ENCODE measurements around the gene CD79B. TPM values are rescaled to one million over a fixed set of nuclear protein-coding genes. Genes with fewer than 3 reads are reported as not detected.

Gene CD79B
- total RNA-seq, result 1 to 10 TPM; 4.4 to 5.6 TPM
- 1 to 10 TPM; 1.8 to 8.7 TPM for polyA plus RNA-seq
- long read RNA-seq, donor 1, partial matches to known transcripts, result 0 of 2 reads
- long read RNA-seq, donor 1, other reads (novel, unspliced or antisense), result 0 of 2 reads
- long read RNA-seq, donor 2, result 0 reads
- long read RNA-seq, donor 3, result 0 reads
- long read RNA-seq, donor 4, partial matches to known transcripts, result 0 of 2 reads
- long read RNA-seq, donor 4, other reads (novel, unspliced or antisense), result 0 of 2 reads
- long read RNA-seq, donor 5, result 0 reads

- DNase-seq, result no peak
- H3K9me3 ChIP-seq (ENCODE audit: control insufficient read depth in 4 of 4, insufficient read depth in 3 of 4, low read length in 3 of 4), result no peaks in the 10 kb centered on the region
- no peak within 1 kb of the TSS for H3K4me3 ChIP-seq
- H3K4me1 ChIP-seq (ENCODE audit: control insufficient read depth in 5 of 5, insufficient read depth in 5 of 5, low read length in 5 of 5), result peaks cover 0 to 5% (median 0%) of the 10 kb centered on the region in 5 donors
- H3K27me3 ChIP-seq (ENCODE audit: control insufficient read depth in 3 of 3, insufficient read depth in 3 of 3, low read length in 2 of 3), result no peaks in the 10 kb centered on the region
- no peaks in the 10 kb centered on the region for H3K36me3 ChIP-seq (ENCODE audit: control insufficient read depth in 4 of 4, insufficient read depth in 4 of 4, low read length in 4 of 4)
- no peak for ATAC-seq (ENCODE audit: insufficient read depth, low FRiP score)
- H3K27ac ChIP-seq (ENCODE audit: low read depth in 1 of 2, low read length in 1 of 2), result peak within 1 kb of the TSS in 1 of 2 donors; percentile 42
- H3K9ac ChIP-seq (ENCODE audit: insufficient read depth in 1 of 2, low read length in 2 of 2), result no peak within 1 kb of the TSS
- 30 to 57% methylated on average over 19 of the region's 19 CpGs for WGBS, 2 donors
- TF ChIP-seq CTCF (IDR thresholded peaks at IDR 0.05; ENCODE audit: control extremely low read depth, extremely low read depth), result no peak
These were observed at the start of gene CD79B for GRCh38 chr17:63931981-63932561. Gene CD79B (minus strand): TSS chr17:63932331. CDS start chr17:63932261, 70 bp downstream.

- H3K4me1 ChIP-seq (ENCODE audit: control insufficient read depth in 5 of 5, insufficient read depth in 5 of 5, low read length in 5 of 5), result peaks cover 0 to 36% (median 9%) of the 10 kb centered on the region in 5 donors
- no peak for TF ChIP-seq CTCF (IDR thresholded peaks at IDR 0.05; ENCODE audit: control extremely low read depth, extremely low read depth)
- H3K9me3 ChIP-seq (ENCODE audit: control insufficient read depth in 4 of 4, insufficient read depth in 3 of 4, low read length in 3 of 4), result no peaks in the 10 kb centered on the region
- H3K9ac ChIP-seq (ENCODE audit: insufficient read depth in 1 of 2, low read length in 2 of 2), result no peak overlapping the region
- no peaks in the 10 kb centered on the region for H3K27me3 ChIP-seq (ENCODE audit: control insufficient read depth in 3 of 3, insufficient read depth in 3 of 3, low read length in 2 of 3)
- ATAC-seq (ENCODE audit: insufficient read depth, low FRiP score) (no peak), DNase-seq (peak in 2 of 3 donors; percentile 52 to 60)
- no peak overlapping the region for H3K4me3 ChIP-seq
- H3K27ac ChIP-seq (ENCODE audit: low read depth in 1 of 2, low read length in 1 of 2), result no peak overlapping the region
- 72 to 79% methylated on average over 13 of the region's 13 CpGs for WGBS, 2 donors
- no peaks in the 10 kb centered on the region for H3K36me3 ChIP-seq (ENCODE audit: control insufficient read depth in 4 of 4, insufficient read depth in 4 of 4, low read length in 4 of 4)
These were observed 46.4 kb upstream of the CD79B start for GRCh38 chr17:63978272-63979200.

- H3K9me3 ChIP-seq (ENCODE audit: control insufficient read depth in 4 of 4, insufficient read depth in 3 of 4, low read length in 3 of 4), result no peaks in the 10 kb centered on the region
- no peak overlapping the region for H3K4me3 ChIP-seq
- H3K27me3 ChIP-seq (ENCODE audit: control insufficient read depth in 3 of 3, insufficient read depth in 3 of 3, low read length in 2 of 3), result no peaks in the 10 kb centered on the region
- no peak for ATAC-seq (ENCODE audit: insufficient read depth, low FRiP score)
- no peak for TF ChIP-seq CTCF (IDR thresholded peaks at IDR 0.05; ENCODE audit: control extremely low read depth, extremely low read depth)
- no peak overlapping the region for H3K27ac ChIP-seq (ENCODE audit: low read depth in 1 of 2, low read length in 1 of 2)
- peaks cover 0 to 29% (median 4%) of the 10 kb centered on the region in 5 donors for H3K4me1 ChIP-seq (ENCODE audit: control insufficient read depth in 5 of 5, insufficient read depth in 5 of 5, low read length in 5 of 5)
- DNase-seq, result no peak
- H3K36me3 ChIP-seq (ENCODE audit: control insufficient read depth in 4 of 4, insufficient read depth in 4 of 4, low read length in 4 of 4), result no peaks in the 10 kb centered on the region
- H3K9ac ChIP-seq (ENCODE audit: insufficient read depth in 1 of 2, low read length in 2 of 2), result no peak overlapping the region
- WGBS, 2 donors, result 37 to 62% methylated on average over 3 of the region's 3 CpGs
These were observed 44.6 kb upstream of the CD79B start for GRCh38 chr17:63976702-63977101.
